K562 (cell line): ENCODE data around the gene LMAN2. TPM values are rescaled to one million over a fixed set of nuclear protein-coding genes. Genes with fewer than 3 reads are reported as not detected.

Experiments used
- ATAC-seq: fragments of 200-7000 bp; cut with Tn5 transposase; 3 replicates; pipeline ENCODE4 v1.9.1; 2020; ENCODE audit warnings: moderate library complexity
- BruUV-seq: library from RNA; stranded (reverse); fragments of 400-500 nt; replicated peaks from 2 replicates; lab custom pipeline; 2021; lab: Mats Ljungman, UMichigan
- CTCF ChIA-PET: fragments of 300-600 bp; formaldehyde crosslinking; extraction: SDS; loops from one replicate; lab custom pipeline; 2021; ENCODE audit warnings: low intra/inter-chr PET ratio; lab: Yijun Ruan, JAX
- POLR2A ChIA-PET: fragments of 300-600, 350-650 bp; sonication (Branson Sonifier 250); formaldehyde crosslinking; extraction: SDS; loops from one replicate; lab custom pipeline; 2021; ENCODE audit warnings: antibody characterized with exemption, inconsistent platforms; lab: Yijun Ruan, JAX
- DNase-seq, 4 experiments: peaks; one replicate each; pipeline versions ENCODE4 v3.0.0 to v3.0.0-alpha.2; 2011 to 2018; ENCODE audit warnings: low spot score in 3 of 4, mixed read lengths in 3 of 4; ENCODE audit errors: extremely low read depth in 1 of 4
- FAIRE-seq: peaks from 2 replicates; lab custom pipeline; 2011; peaks lifted over from hg19 to GRCh38; lab: Jason Lieb, UNC
- H2AFZ ChIP-seq: 2 replicates; pipeline ENCODE4 v1.6.0; 2011; ENCODE audit warnings: low read depth, low read length, control low read depth, inconsistent platforms
- H3K27ac ChIP-seq: fragments of 200-600 bp; 3 replicates; pipeline ENCODE4 v1.8.0; 2011; ENCODE audit warnings: low read depth, mild to moderate bottlenecking, control low read depth, inconsistent platforms, low read length, moderate library complexity, mixed read lengths; ENCODE audit errors: extremely low read depth
- H3K27me3 ChIP-seq, 2 experiments: fragments of 300-600 bp in 1 of 2; 2 replicates in 1 of 2; 3 replicates in 1 of 2; pipeline versions ENCODE4 v1.6.0 to v1.8.0; 2011; ENCODE audit warnings: inconsistent platforms in 2 of 2, low read length in 2 of 2, mild to moderate bottlenecking in 1 of 2, mixed read lengths in 1 of 2, moderate library complexity in 1 of 2; ENCODE audit not compliant: control insufficient read depth in 2 of 2, insufficient read depth in 2 of 2
- H3K36me3 ChIP-seq: fragments of 300-600 bp; 3 replicates; pipeline ENCODE4 v1.8.0; 2011; ENCODE audit warnings: mild to moderate bottlenecking, low read length, inconsistent platforms; ENCODE audit not compliant: control insufficient read depth, insufficient read depth
- H3K4me1 ChIP-seq, 2 experiments: fragments of 200-600 bp in 1 of 2; replicated peaks in 1 of 2; 2 replicates in 1 of 2; 3 replicates in 1 of 2; pipeline versions ENCODE4 v1.5.1 to v1.8.0; 2011; ENCODE audit warnings: inconsistent platforms in 2 of 2, low read length in 2 of 2, mild to moderate bottlenecking in 1 of 2, mixed read lengths in 1 of 2, moderate library complexity in 1 of 2; ENCODE audit not compliant: control insufficient read depth in 2 of 2, insufficient read depth in 2 of 2
- H3K4me2 ChIP-seq: 2 replicates; pipeline ENCODE4 v1.6.1; 2011; ENCODE audit warnings: low read length, control low read depth, inconsistent platforms, mixed read lengths; ENCODE audit not compliant: insufficient read depth
- H3K4me3 ChIP-seq: fragments of 200-600 bp; sonication (generic), shearing (Covaris generic); 2 replicates; pipeline ENCODE4 v1.5.1; 2016; ENCODE audit warnings: control low read depth, inconsistent platforms
- H3K79me2 ChIP-seq: fragments of 200-600 bp; 3 replicates; pipeline ENCODE4 v1.8.0; 2011; ENCODE audit warnings: low read length, inconsistent platforms; ENCODE audit not compliant: control insufficient read depth, insufficient read depth
- H3K9ac ChIP-seq, 2 experiments: 2 replicates each; pipeline versions ENCODE4 v1.6.0 to v1.6.1; 2011; ENCODE audit warnings: low read depth in 2 of 2, low read length in 2 of 2, control low read depth in 1 of 2, inconsistent platforms in 1 of 2, mild to moderate bottlenecking in 1 of 2, mixed read lengths in 1 of 2; ENCODE audit not compliant: insufficient read depth in 1 of 2
- H3K9me1 ChIP-seq: one replicate; pipeline ENCODE4 v1.6.0; 2011; ENCODE audit warnings: inconsistent platforms, mild to moderate bottlenecking, low read length, moderate library complexity; ENCODE audit not compliant: control insufficient read depth, insufficient read depth
- H3K9me3 ChIP-seq: replicated peaks from 2 replicates; pipeline ENCODE4 v1.5.1; 2011; ENCODE audit warnings: low read depth, low read length, inconsistent platforms; ENCODE audit not compliant: control insufficient read depth, insufficient read depth
- H4K20me1 ChIP-seq: replicated peaks from 2 replicates; pipeline ENCODE4 v1.6.1; 2011; ENCODE audit warnings: low read length, inconsistent platforms, mixed read lengths; ENCODE audit not compliant: control insufficient read depth, insufficient read depth
- BHLHE40 ChIP-seq: IDR thresholded peaks from 2 replicates; pipeline ENCODE4 v1.6.1; 2011; ENCODE audit warnings: low read length, improper control_type of control experiment
- CREB3L1 ChIP-seq: fragments of 450-650 bp; IDR thresholded peaks from 2 replicates; pipeline ENCODE4 v1.6.1; 2014; ENCODE audit warnings: low read depth, mild to moderate bottlenecking, moderate library complexity, borderline replicate concordance
- NR2C1 ChIP-seq, 2 experiments: fragments of 450-650 bp; IDR thresholded peaks; 2 replicates each; pipeline ENCODE4 v1.6.1; 2017; ENCODE audit warnings: mild to moderate bottlenecking in 2 of 2, antibody characterized with exemption in 1 of 2, inconsistent platforms in 1 of 2, missing compliant biosample characterization in 1 of 2, missing genetic modification characterization in 1 of 2
- RBFOX2 ChIP-seq: fragments of 200-400 bp; formaldehyde crosslinking; IDR thresholded peaks from 2 replicates; pipeline ENCODE4 v1.6.1; 2017; ENCODE audit warnings: low read depth, mild to moderate bottlenecking, low read length, moderate library complexity
- SRF ChIP-seq, 2 experiments: fragments of 250-450, 450-650 bp in 1 of 2; sonication (Bioruptor Pico) in 1 of 2; sonication (generic) in 1 of 2; formaldehyde crosslinking; IDR thresholded peaks; 2 replicates each; pipeline versions ENCODE4 v1.5.0 to v1.5.1; 2020 to 2022; ENCODE audit warnings: mild to moderate bottlenecking in 1 of 2, missing genetic modification reagents in 1 of 2
- ZBTB33 ChIP-seq: sonication (generic); formaldehyde crosslinking; IDR thresholded peaks from 2 replicates; pipeline ENCODE4 v1.8.1; 2023; ENCODE audit warnings: mild to moderate bottlenecking, missing genetic modification reagents
- ZNF717 ChIP-seq: fragments of 250-450 bp; sonication (Bioruptor Pico); IDR thresholded peaks from 2 replicates; pipeline ENCODE4 v1.5.0; 2021
- WGBS: fragments of 100-300 bp; shearing (Covaris generic); methylation state at CpG from one replicate; pipeline ENCODE4 v1.1.6; 2016; ENCODE audit warnings: low coverage, mixed read lengths; ENCODE audit not compliant: insufficient coverage; ENCODE audit errors: missing lambda C conversion rate; 5-methylcytosine and 5-hydroxymethylcytosine counted together
- in situ Hi-C: fragments of 300-500 bp; cut with MboI; formaldehyde crosslinking; loops from 4 replicates; pipeline ENCODE4 v1.15.0; 2018; ENCODE audit warnings: inconsistent platforms, mixed read lengths
- intact Hi-C: fragments of 100-400 bp; cut with micrococcal nuclease; formaldehyde crosslinking; loops from 2 replicates; pipeline ENCODE4 v1.14.2; 2022
- polyA plus RNA-seq, 8 experiments: library from polyadenylated mRNA; depleted of rRNA in 4 of 8; stranded (reverse) in 5 of 8; unstranded in 3 of 8; fragments of >200 nt; fragmentation: Nextera tagmentation in 2 of 8; fragmentation: Illumina TruSeq in 1 of 8; extraction: Ambion mirVana in 2 of 8; extraction: Trizol in 1 of 8; gene quantifications; 2 replicates each; pipeline versions ENCODE4 v1.2.1 to v1.2.3, GENCODE V29; 2011 to 2014; ENCODE audit warnings: inconsistent platforms in 1 of 8, missing spikeins in 1 of 8
- total RNA-seq, 7 experiments: library from RNA; depleted of rRNA in 6 of 7; stranded (reverse); fragments of >200 nt in 6 of 7; fragmentation: Illumina TruSeq in 2 of 7; extraction: Trizol in 2 of 7; gene quantifications; 2 replicates each; pipeline versions ENCODE4 v1.2.1 to v1.2.3, GENCODE V29; 2011 to 2021; ENCODE audit warnings: low replicate concordance in 1 of 7

Gene LMAN2
- total and polyA plus RNA-seq, 9 of the 15 experiments (the other 6 are each of a cell fraction or from before 2014, with no cell fraction given) = 2.7 to 254 (median 136) TPM

GRCh38 chr5:177332031-177332895, 19.2 kb downstream of the LMAN2 start:
- Histone ChIP-seq H4K20me1 (no peaks in the 10 kb centered on the region), H3K36me3 (peaks cover 84% of the 10 kb centered on the region; the same call in 2 of the 3 replicates), H3K9ac (no peak overlapping the region; a peak in 1 of 4 replicates), H3K27ac (no peak overlapping the region), H3K9me1 (no peaks in the 10 kb centered on the region), H3K79me2 (no peaks in the 10 kb centered on the region), H3K4me2 (no peak overlapping the region), H3K4me1 (peaks cover 0 to 7% of the 10 kb centered on the region in 2 experiments; a peak in 1 of 5 replicates), H3K27me3 (no peaks in the 10 kb centered on the region), H3K9me3 (no peaks in the 10 kb centered on the region), H2AFZ (no peak overlapping the region), H3K4me3 (no peak overlapping the region)
- FAIRE-seq = no peak
- ATAC-seq = no peak
- in situ Hi-C loops (no loop called here), intact Hi-C loops (no loop called here)
- BruUV-seq = no TSS peak
- WGBS = 96% methylated on average over 26 of the region's 35 CpGs
- no peak for TF ChIP-seq CREB3L1
- TF ChIP-seq ZBTB33 (CRISPR knock-in tag) = peak; percentile 37; the same call in 1 of the 2 replicates
- no peak for TF ChIP-seq BHLHE40
- TF ChIP-seq RBFOX2 = peak; percentile 22; the same call in 1 of the 2 replicates
- TF ChIP-seq SRF (CRISPR knock-in tag; IDR thresholded peaks at IDR 0.05) = no peak
- no peak for TF ChIP-seq ZNF717 (CRISPR knock-in tag)
- no peak for TF ChIP-seq NR2C1 (IDR thresholded peaks at IDR 0.05)
- no peak for TF ChIP-seq NR2C1 (tag; IDR thresholded peaks at IDR 0.05)
- CTCF ChIA-PET = no interaction called here
- POLR2A ChIA-PET = interaction anchor here (0.7 to 1.7 kb wide), 6 partner anchors 13 to 339 kb away, joined by 3 to 5 read pairs (median 4); partner anchors contain the start of gene LMAN2
- no peak for DNase-seq
